Tibial nerve (tissue), 4 donors: ENCODE data around the gene CLTCL1.

Experiments used
- EP300 ChIP-seq, 2 donors: sonication (generic); formaldehyde crosslinking; IDR thresholded peaks; one replicate each; pipeline ENCODE4 v1.6.1; 2017; ENCODE audit warnings: antibody characterized with exemption in 2 of 2, mild to moderate bottlenecking in 1 of 2
- POLR2A ChIP-seq, 2 donors: fragments of 450-650 bp; IDR thresholded peaks; one replicate each; pipeline ENCODE4 v1.6.1; 2017; ENCODE audit warnings: antibody characterized with exemption in 2 of 2, mild to moderate bottlenecking in 2 of 2, moderate library complexity in 2 of 2
- TF ChIP-seq, protein P1 (sequence below), 5 experiments: fragments of 200-600 bp in 3 of 5; fragments of 450-650 bp in 2 of 5; sonication (generic) in 3 of 5; IDR thresholded peaks; one replicate each; pipeline ENCODE4 v1.5.1; 2016 to 2019; ENCODE audit warnings: antibody characterized with exemption in 5 of 5, mild to moderate bottlenecking in 3 of 5, moderate library complexity in 2 of 5

DNA sequence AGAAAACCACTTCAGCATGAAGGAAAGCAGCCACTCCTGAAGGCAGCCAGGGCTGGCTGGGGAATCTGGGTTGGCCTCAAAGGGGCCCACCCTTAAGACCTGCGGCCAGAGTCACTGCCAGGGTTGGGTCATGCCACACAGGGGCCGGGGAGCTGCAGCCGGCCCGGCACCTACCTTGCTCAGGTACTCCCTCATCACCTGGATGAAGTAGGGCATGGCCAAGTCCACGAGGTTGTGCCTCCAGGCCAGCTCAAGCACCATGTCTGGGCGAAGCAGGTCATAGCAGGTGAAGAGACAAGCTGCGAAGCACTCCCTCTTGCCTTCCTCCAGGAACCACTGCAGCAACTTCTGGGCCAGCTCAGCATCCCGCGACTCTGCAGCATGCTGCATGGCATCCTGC, 108.3 kb downstream of the CLTCL1 start:
- TF ChIP-seq, protein P1, sequence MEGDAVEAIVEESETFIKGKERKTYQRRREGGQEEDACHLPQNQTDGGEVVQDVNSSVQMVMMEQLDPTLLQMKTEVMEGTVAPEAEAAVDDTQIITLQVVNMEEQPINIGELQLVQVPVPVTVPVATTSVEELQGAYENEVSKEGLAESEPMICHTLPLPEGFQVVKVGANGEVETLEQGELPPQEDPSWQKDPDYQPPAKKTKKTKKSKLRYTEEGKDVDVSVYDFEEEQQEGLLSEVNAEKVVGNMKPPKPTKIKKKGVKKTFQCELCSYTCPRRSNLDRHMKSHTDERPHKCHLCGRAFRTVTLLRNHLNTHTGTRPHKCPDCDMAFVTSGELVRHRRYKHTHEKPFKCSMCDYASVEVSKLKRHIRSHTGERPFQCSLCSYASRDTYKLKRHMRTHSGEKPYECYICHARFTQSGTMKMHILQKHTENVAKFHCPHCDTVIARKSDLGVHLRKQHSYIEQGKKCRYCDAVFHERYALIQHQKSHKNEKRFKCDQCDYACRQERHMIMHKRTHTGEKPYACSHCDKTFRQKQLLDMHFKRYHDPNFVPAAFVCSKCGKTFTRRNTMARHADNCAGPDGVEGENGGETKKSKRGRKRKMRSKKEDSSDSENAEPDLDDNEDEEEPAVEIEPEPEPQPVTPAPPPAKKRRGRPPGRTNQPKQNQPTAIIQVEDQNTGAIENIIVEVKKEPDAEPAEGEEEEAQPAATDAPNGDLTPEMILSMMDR (IDR thresholded peaks at IDR 0.05) = no peak
- no peak for TF ChIP-seq POLR2A (IDR thresholded peaks at IDR 0.05)
- TF ChIP-seq EP300 (IDR thresholded peaks at IDR 0.05) = no peak
